WTC11 (cell line): Measurements from ENCODE around the gene LCAT.

Source experiments
- CREB1 ChIP-seq: sonication (generic); formaldehyde crosslinking; IDR thresholded peaks from 2 replicates; pipeline ENCODE4 v1.8.0; 2023; ENCODE audit warnings: mild to moderate bottlenecking, missing genetic modification reagents
- NR1H2 ChIP-seq: sonication (generic); formaldehyde crosslinking; IDR thresholded peaks from 2 replicates; pipeline ENCODE4 v1.9.0; 2021; ENCODE audit warnings: mild to moderate bottlenecking, moderate library complexity, missing genetic modification reagents
- ZNF232 ChIP-seq: sonication (generic); formaldehyde crosslinking; IDR thresholded peaks from 2 replicates; pipeline ENCODE4 v1.8.0; 2022; ENCODE audit warnings: mild to moderate bottlenecking, missing genetic modification reagents
- TF ChIP-seq, protein P1 (sequence below): fragments of 200-600 bp; IDR thresholded peaks from 2 replicates; pipeline ENCODE4 v1.8.0; 2022; ENCODE audit warnings: antibody characterized with exemption
- TF ChIP-seq, protein P2 (sequence below): sonication (generic); formaldehyde crosslinking; IDR thresholded peaks from 2 replicates; pipeline ENCODE4 v1.8.1; 2023; ENCODE audit warnings: mild to moderate bottlenecking, missing genetic modification reagents, moderate library complexity

DNA sequence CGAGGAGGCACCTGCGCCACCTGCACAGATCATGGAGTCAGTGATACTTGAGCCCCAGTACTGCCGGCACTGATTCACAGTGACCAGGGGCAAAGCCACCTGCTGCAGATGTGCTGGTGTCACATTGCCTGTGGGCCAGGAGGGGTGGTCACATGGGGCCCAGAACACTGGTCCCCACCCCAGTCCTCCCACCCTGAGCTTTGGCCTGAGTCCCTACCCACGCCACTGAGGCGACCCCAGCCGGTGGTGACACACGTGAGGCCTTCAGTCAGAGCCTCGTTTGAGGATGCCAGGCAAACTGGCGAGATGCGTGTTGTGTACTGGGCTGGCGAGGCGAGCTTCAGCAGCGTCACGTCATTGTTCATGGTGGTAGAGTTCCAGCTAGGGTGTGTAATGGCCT is 13.7 kb downstream of the LCAT start:
- TF ChIP-seq, protein P1, sequence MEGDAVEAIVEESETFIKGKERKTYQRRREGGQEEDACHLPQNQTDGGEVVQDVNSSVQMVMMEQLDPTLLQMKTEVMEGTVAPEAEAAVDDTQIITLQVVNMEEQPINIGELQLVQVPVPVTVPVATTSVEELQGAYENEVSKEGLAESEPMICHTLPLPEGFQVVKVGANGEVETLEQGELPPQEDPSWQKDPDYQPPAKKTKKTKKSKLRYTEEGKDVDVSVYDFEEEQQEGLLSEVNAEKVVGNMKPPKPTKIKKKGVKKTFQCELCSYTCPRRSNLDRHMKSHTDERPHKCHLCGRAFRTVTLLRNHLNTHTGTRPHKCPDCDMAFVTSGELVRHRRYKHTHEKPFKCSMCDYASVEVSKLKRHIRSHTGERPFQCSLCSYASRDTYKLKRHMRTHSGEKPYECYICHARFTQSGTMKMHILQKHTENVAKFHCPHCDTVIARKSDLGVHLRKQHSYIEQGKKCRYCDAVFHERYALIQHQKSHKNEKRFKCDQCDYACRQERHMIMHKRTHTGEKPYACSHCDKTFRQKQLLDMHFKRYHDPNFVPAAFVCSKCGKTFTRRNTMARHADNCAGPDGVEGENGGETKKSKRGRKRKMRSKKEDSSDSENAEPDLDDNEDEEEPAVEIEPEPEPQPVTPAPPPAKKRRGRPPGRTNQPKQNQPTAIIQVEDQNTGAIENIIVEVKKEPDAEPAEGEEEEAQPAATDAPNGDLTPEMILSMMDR = no peak
- TF ChIP-seq, protein P2, sequence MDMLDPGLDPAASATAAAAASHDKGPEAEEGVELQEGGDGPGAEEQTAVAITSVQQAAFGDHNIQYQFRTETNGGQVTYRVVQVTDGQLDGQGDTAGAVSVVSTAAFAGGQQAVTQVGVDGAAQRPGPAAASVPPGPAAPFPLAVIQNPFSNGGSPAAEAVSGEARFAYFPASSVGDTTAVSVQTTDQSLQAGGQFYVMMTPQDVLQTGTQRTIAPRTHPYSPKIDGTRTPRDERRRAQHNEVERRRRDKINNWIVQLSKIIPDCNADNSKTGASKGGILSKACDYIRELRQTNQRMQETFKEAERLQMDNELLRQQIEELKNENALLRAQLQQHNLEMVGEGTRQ (CRISPR knock-in tag) = no peak
- TF ChIP-seq CREB1 = no peak
- no peak for TF ChIP-seq ZNF232 (CRISPR knock-in tag)
- TF ChIP-seq NR1H2 = no peak
